ENCODE measurements around the gene BRIP1.

BRIP1 gene

GRCh38 chr17:61875804-61876203 lies 12.5 kb upstream of the BRIP1 start:
- H3K4me3 ChIP-seq (ENCODE audit: low read length): no peak overlapping the region
- TF ChIP-seq CTCF (conservative IDR thresholded peaks at IDR 0.05; ENCODE audit: low read length): no peak
- no peak for DNase-seq (ENCODE audit: low read depth)

- TF ChIP-seq CTCF (conservative IDR thresholded peaks at IDR 0.05; ENCODE audit: low read length): no peak
- H3K4me3 ChIP-seq (ENCODE audit: low read length): no peak overlapping the region
- DNase-seq (ENCODE audit: low read depth): no peak
Observed at GRCh38 chr17:61875285-61875684, 12.0 kb upstream of the BRIP1 start.

- TF ChIP-seq CTCF (conservative IDR thresholded peaks at IDR 0.05; ENCODE audit: low read length): no peak
- no peak for DNase-seq (ENCODE audit: low read depth)
- no peak overlapping the region for H3K4me3 ChIP-seq (ENCODE audit: low read length)
Observed at GRCh38 chr17:61874075-61874474, 10.7 kb upstream of the BRIP1 start.

GRCh38 chr17:61872099-61872498 lies 8.8 kb upstream of the BRIP1 start:
- DNase-seq (ENCODE audit: low read depth): no peak
- H3K4me3 ChIP-seq (ENCODE audit: low read length): no peak overlapping the region
- TF ChIP-seq CTCF (conservative IDR thresholded peaks at IDR 0.05; ENCODE audit: low read length): no peak

- no peak for DNase-seq (ENCODE audit: low read depth)
- H3K4me3 ChIP-seq (ENCODE audit: low read length): no peak overlapping the region
- no peak for TF ChIP-seq CTCF (conservative IDR thresholded peaks at IDR 0.05; ENCODE audit: low read length)
Observed at GRCh38 chr17:61869138-61869537, 5.8 kb upstream of the BRIP1 start.

GRCh38 chr17:61868074-61868473 lies 4.7 kb upstream of the BRIP1 start:
- DNase-seq (ENCODE audit: low read depth): no peak
- no peak overlapping the region for H3K4me3 ChIP-seq (ENCODE audit: low read length)
- TF ChIP-seq CTCF (conservative IDR thresholded peaks at IDR 0.05; ENCODE audit: low read length): no peak

- no peak for DNase-seq (ENCODE audit: low read depth)
- no peak overlapping the region for H3K4me3 ChIP-seq (ENCODE audit: low read length)
- no peak for TF ChIP-seq CTCF (conservative IDR thresholded peaks at IDR 0.05; ENCODE audit: low read length)
Observed at GRCh38 chr17:61867033-61867432, 3.7 kb upstream of the BRIP1 start.
